SK-N-SH (cell line): ENCODE data around the gene SKI. TPM values are rescaled to one million over a fixed set of nuclear protein-coding genes. Genes with fewer than 3 reads are reported as not detected.

Source experiments
- CTCF ChIA-PET: fragments of 300-600, 350-600 bp; formaldehyde crosslinking; extraction: SDS; loops from one replicate; lab custom pipeline; 2021; lab: Yijun Ruan, JAX
- POLR2A ChIA-PET: fragments of 350-600 bp; sonication (Branson Sonifier 250); formaldehyde crosslinking; extraction: SDS; loops from one replicate; lab custom pipeline; 2020; ENCODE audit warnings: antibody characterized with exemption, inconsistent platforms; lab: Yijun Ruan, JAX
- DNase-seq: peaks from one replicate; pipeline ENCODE4 v3.0.0; 2012
- H2AFZ ChIP-seq: fragments of 200-600 bp; sonication (generic); 2 replicates; pipeline ENCODE4 v1.8.1; 2016; ENCODE audit warnings: antibody characterized with exemption, mild to moderate bottlenecking, low read depth
- H3F3A ChIP-seq: fragments of 200-600 bp; sonication (generic); replicated peaks from 2 replicates; pipeline ENCODE3; 2016; ENCODE audit warnings: antibody characterized with exemption, mild to moderate bottlenecking; ENCODE audit not compliant: insufficient read depth
- H3K27ac ChIP-seq, 2 experiments: fragments of 200-500 bp in 1 of 2; fragments of 200-600 bp in 1 of 2; sonication (Bioruptor generic) in 1 of 2; sonication (generic), shearing (Covaris generic) in 1 of 2; 2 replicates each; pipeline versions ENCODE4 v1.5.1 to v1.6.1; 2014 to 2016; ENCODE audit warnings: low read depth in 2 of 2, inconsistent platforms in 1 of 2, low read length in 1 of 2, mild to moderate bottlenecking in 1 of 2, mixed read lengths in 1 of 2
- H3K27me3 ChIP-seq: fragments of 200-600 bp; sonication (generic), shearing (Covaris generic); 2 replicates; pipeline ENCODE4 v1.6.1; 2016; ENCODE audit warnings: mixed run types; ENCODE audit not compliant: insufficient read depth
- H3K36me3 ChIP-seq, 2 experiments: fragments of 200-500 bp in 1 of 2; fragments of 200-600 bp in 1 of 2; sonication (Bioruptor generic) in 1 of 2; sonication (generic) in 1 of 2; replicated peaks in 1 of 2; 2 replicates each; pipeline versions ENCODE3 to v1.5.1; 2014 to 2016; ENCODE audit warnings: low read length in 1 of 2, mild to moderate bottlenecking in 1 of 2; ENCODE audit not compliant: insufficient read depth in 2 of 2, control insufficient read depth in 1 of 2
- H3K4me1 ChIP-seq, 2 experiments: fragments of 200-500 bp in 1 of 2; fragments of 200-600 bp in 1 of 2; sonication (Bioruptor generic) in 1 of 2; sonication (generic), shearing (Covaris generic) in 1 of 2; 2 replicates each; pipeline versions ENCODE4 v1.5.1 to v1.6.1; 2014 to 2016; ENCODE audit warnings: low read depth in 1 of 2, low read length in 1 of 2, mixed run types in 1 of 2; ENCODE audit not compliant: insufficient read depth in 2 of 2, control insufficient read depth in 1 of 2
- H3K4me2 ChIP-seq: fragments of 200-600 bp; sonication (generic), shearing (Covaris generic); 2 replicates; pipeline ENCODE4 v1.6.1; 2017; ENCODE audit warnings: mixed run types
- H3K4me3 ChIP-seq, 2 experiments: fragments of 200-500 bp in 1 of 2; fragments of 200-600 bp in 1 of 2; sonication (Bioruptor generic) in 1 of 2; sonication (generic), shearing (Covaris generic) in 1 of 2; 2 replicates each; pipeline versions ENCODE4 v1.5.1 to v1.8.1; 2014 to 2016; ENCODE audit warnings: low read depth in 2 of 2, inconsistent platforms in 1 of 2, low read length in 1 of 2, mild to moderate bottlenecking in 1 of 2, mixed read lengths in 1 of 2, moderate library complexity in 1 of 2
- H3K79me2 ChIP-seq: fragments of 200-600 bp; sonication (generic); 2 replicates; pipeline ENCODE4 v1.8.1; 2017; ENCODE audit warnings: mild to moderate bottlenecking; ENCODE audit not compliant: insufficient read depth
- H3K9ac ChIP-seq: fragments of 200-600 bp; sonication (generic); 2 replicates; pipeline ENCODE4 v1.6.1; 2017; ENCODE audit warnings: mixed run types
- H3K9me2 ChIP-seq: fragments of 200-600 bp; sonication (generic); 2 replicates; pipeline ENCODE4 v1.6.1; 2017; ENCODE audit warnings: mixed run types
- H3K9me3 ChIP-seq: fragments of 200-600 bp; sonication (generic); 2 replicates; pipeline ENCODE4 v1.6.1; 2017; ENCODE audit warnings: mixed run types, mild to moderate bottlenecking, moderate library complexity
- H4K20me1 ChIP-seq: fragments of 200-600 bp; sonication (generic); 2 replicates; pipeline ENCODE4 v1.6.1; 2017; ENCODE audit warnings: mild to moderate bottlenecking, mixed run types; ENCODE audit not compliant: insufficient read depth
- FOSL2 ChIP-seq: IDR thresholded peaks from 2 replicates; pipeline ENCODE4 v1.4.0; 2012; ENCODE audit warnings: low read depth, mild to moderate bottlenecking, moderate library complexity, borderline replicate concordance
- NFIC ChIP-seq: IDR thresholded peaks from 2 replicates; pipeline ENCODE4 v1.4.0; 2012; ENCODE audit warnings: borderline replicate concordance
- RAD21 ChIP-seq: IDR thresholded peaks from 2 replicates; pipeline ENCODE4 v1.6.1; 2012; ENCODE audit warnings: mild to moderate bottlenecking, low read length
- RXRA ChIP-seq: IDR thresholded peaks from 2 replicates; pipeline ENCODE4 v1.4.0; 2012; ENCODE audit warnings: low read depth, mild to moderate bottlenecking, borderline replicate concordance
- SIN3A ChIP-seq: IDR thresholded peaks from 2 replicates; pipeline ENCODE4 v1.6.1; 2012; ENCODE audit warnings: low read depth, mild to moderate bottlenecking, low read length, moderate library complexity, borderline replicate concordance
- TAF1 ChIP-seq: IDR thresholded peaks from 2 replicates; pipeline ENCODE4 v1.6.1; 2012; ENCODE audit warnings: low read depth, mild to moderate bottlenecking, low read length, moderate library complexity, borderline replicate concordance
- TCF12 ChIP-seq: IDR thresholded peaks from 2 replicates; pipeline ENCODE4 v1.4.0; 2012
- ZBTB33 ChIP-seq: IDR thresholded peaks from 2 replicates; pipeline ENCODE4 v1.4.0; 2012; ENCODE audit warnings: low read depth, borderline replicate concordance
- WGBS: methylation state at CpG from one replicate; pipeline ENCODE4 v1.1.6; 2017; ENCODE audit warnings: low lambda C conversion rate; 5-methylcytosine and 5-hydroxymethylcytosine counted together
- polyA plus RNA-seq, 3 experiments: library from polyadenylated mRNA; depleted of rRNA; stranded (reverse); fragments of >200 nt; gene quantifications; 2 replicates each; pipeline ENCODE4 v1.2.3, GENCODE V29; 2012

Gene SKI
- polyA plus RNA-seq, 1 of the 3 experiments (the other 2 are of a cell fraction) = 7.2 TPM

DNA sequence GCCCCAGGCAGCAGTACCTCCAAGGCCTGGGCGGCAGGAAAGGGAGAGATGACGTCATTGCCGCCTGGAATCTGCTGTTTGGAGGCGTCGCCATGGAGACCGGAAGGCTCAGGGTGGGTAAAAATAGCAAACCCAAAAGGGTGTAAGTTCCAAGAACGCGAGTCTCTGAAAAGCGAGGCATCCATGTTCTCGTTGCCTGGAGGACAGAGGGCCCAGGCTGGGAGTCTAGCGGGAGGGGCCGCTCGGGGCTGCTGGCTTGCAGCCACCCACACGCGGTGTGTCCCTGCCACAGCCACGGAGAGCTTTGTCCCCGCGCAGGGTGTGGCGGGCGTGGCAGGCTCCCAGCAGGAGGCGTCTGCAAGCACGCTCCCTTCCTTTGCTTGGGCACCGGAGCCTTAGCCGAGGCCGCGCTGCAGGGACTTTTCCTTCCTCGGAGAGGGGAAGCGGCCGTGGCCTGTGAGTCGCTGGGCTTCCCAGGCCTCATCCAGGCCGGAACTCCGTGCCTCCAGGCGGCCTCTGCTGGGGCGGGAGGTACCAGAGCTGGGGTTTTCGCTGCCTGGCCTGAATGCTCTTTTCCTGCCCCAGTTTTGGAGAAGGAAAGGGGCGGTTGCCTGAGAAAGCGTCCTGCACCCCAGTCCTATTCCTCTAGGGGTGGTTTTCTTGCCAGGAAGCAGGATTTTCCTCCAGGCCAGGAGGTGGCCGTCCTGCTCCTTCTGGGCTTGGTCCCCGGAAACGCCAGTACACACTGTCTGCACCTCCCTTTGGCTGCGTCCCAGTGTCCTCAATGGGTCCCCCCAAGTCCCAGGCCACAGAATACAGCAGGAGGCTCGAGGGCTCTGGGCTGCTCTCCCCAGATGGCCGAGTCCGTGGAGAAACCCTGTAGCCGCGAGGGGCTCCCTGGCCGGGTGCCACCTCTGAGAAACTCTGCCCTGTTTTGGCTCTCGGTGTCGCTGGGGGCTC lies 15.3 kb upstream of the SKI start:
- H3K36me3 ChIP-seq = no peaks in the 10 kb centered on the region
- peak overlapping the region; percentile 58 to 84; a peak in 3 of 4 replicates for H3K27ac ChIP-seq
- no peaks in the 10 kb centered on the region for H3K27me3 ChIP-seq
- no peaks in the 10 kb centered on the region for H4K20me1 ChIP-seq
- H3K9ac ChIP-seq = peak overlapping the region; percentile 30; the same call in 1 of the 2 replicates
- 62% methylated on average over 24 of the region's 49 CpGs for WGBS
- H3K79me2 ChIP-seq = no peaks in the 10 kb centered on the region
- H2AFZ ChIP-seq = peak overlapping the region; percentile 60; the same call in 1 of the 2 replicates
- DNase-seq = peak; percentile 86
- ChIA-PET POLR2A (no interaction called here), CTCF (interaction anchor here (1.7 to 1.9 kb wide), 2 partner anchors 18 to 103 kb away, joined by 6 to 10 read pairs; partner anchors contain the start of gene FAAP20)
- H3K4me3 ChIP-seq = no peak overlapping the region; a peak in 1 of 4 replicates
- H3K9me2 ChIP-seq = no peaks in the 10 kb centered on the region
- peaks cover 19 to 41% of the 10 kb centered on the region in 2 experiments; a peak in 2 of 4 replicates for H3K4me1 ChIP-seq
- H3K4me2 ChIP-seq = peak overlapping the region; percentile 33; the same call in 1 of the 2 replicates
- no peaks in the 10 kb centered on the region for H3K9me3 ChIP-seq
- TF ChIP-seq NFIC (no peak), TAF1 (0 out of 2 replicates have a peak, but pooled peaks have one; percentile 11)
- peaks cover 11% of the 10 kb centered on the region for H3F3A ChIP-seq

DNA sequence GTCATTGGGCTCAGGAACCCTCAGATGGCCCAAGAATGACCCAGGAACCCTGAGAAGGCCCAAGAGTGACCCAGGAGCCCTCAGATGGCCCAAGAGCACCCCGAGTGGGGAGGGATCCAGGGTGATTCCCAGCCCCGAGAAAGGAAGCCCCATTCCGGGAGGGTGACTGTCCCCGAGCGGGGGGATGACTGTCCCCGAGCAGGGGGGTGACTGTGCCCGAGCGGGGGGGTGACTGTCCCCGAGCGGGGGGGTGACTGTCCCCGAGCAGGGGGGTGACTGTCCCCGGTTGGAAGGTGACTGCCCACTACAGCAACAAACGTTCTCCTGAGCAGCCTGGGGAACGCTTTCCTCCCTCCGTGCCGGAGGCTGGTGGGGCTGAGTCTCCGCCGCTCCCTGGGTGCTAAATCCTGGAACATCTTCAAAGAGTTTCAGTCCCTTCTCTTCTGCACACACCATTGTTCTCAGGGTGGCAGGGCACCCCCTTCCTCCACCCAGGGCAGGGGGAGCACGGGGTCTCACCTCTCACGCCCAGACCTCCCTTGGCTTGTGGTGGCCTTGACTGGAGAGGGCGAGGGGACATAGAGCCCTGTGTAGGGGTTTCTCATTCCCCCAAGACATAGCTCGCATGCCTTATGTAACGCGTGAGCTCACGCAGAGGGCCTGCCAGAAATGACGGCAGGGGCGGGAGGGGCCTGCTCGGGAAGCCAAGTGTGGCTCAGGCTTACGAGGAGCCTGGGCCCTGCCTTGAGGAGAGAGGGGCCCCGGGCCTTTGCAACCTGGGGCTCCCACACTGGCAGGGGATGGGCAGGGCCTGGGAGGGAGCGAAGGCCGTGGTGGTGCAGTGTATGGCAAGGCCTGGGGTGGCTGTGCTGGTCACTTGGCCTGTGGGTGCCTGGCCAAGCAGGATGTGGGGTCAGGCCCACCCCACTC lies 14.3 kb upstream of the SKI start:
- Histone ChIP-seq H3K79me2 (no peaks in the 10 kb centered on the region), H3K9me3 (no peaks in the 10 kb centered on the region), H3K4me3 (no peak overlapping the region), H3K27me3 (no peaks in the 10 kb centered on the region), H3K27ac (peak overlapping the region; percentile 53 to 84; a peak in 3 of 4 replicates), H3K9ac (peak overlapping the region; percentile 30; the same call in 1 of the 2 replicates), H2AFZ (no peak overlapping the region), H3K9me2 (no peaks in the 10 kb centered on the region), H3F3A (peaks cover 11% of the 10 kb centered on the region), H3K4me2 (no peak overlapping the region), H3K36me3 (no peaks in the 10 kb centered on the region), H3K4me1 (peaks cover 15 to 39% of the 10 kb centered on the region in 2 experiments; a peak in 2 of 4 replicates), H4K20me1 (no peaks in the 10 kb centered on the region)
- 96% methylated on average over 15 of the region's 32 CpGs for whole genome bisulfite sequencing
- ChIA-PET CTCF (interaction anchor here (0.9 to 1.0 kb wide), 2 partner anchors 19 to 168 kb away, joined by 3 to 4 read pairs; no protein-coding TSS in a partner anchor), POLR2A (no interaction called here)
- DNase-seq = no peak
- TF ChIP-seq SIN3A (no peak), TCF12 (no peak), RAD21 (no peak), FOSL2 (no peak), RXRA (no peak), ZBTB33 (no peak)
